Breast epithelium (tissue), 4 donors: ENCODE measurements around the gene TMEM243. TPM values are rescaled to one million over a fixed set of nuclear protein-coding genes. Genes with fewer than 3 reads are reported as not detected.

Experiments
- DNase-seq, 2 donors: peaks; one replicate each; pipeline ENCODE4 v3.0.0-alpha.2; 2019; ENCODE audit warnings: low spot score in 2 of 2
- H3K27ac ChIP-seq, 2 donors: fragments of 200-600 bp; sonication (generic) in 1 of 2; one replicate each; pipeline ENCODE4 v1.5.1; 2016 to 2019; ENCODE audit warnings: mild to moderate bottlenecking in 1 of 2
- H3K27me3 ChIP-seq, 2 donors: fragments of 200-600 bp; sonication (generic) in 1 of 2; one replicate each; pipeline versions ENCODE4 v1.5.1 to v1.6.0; 2017 to 2019; ENCODE audit warnings: control low read depth in 1 of 2, mild to moderate bottlenecking in 1 of 2
- H3K36me3 ChIP-seq: fragments of 200-600 bp; one replicate; pipeline ENCODE4 v1.5.1; 2019
- H3K4me1 ChIP-seq, 2 donors: fragments of 200-600 bp; sonication (generic); one replicate each; pipeline ENCODE4 v1.5.1; 2016 to 2019; ENCODE audit warnings: control low read depth in 1 of 2
- H3K4me3 ChIP-seq, 3 donors: fragments of 200-600 bp; sonication (generic); 1 replicate in 2 of 3; 2 replicates in 1 of 3; pipeline ENCODE4 v1.5.1; 2016 to 2019; ENCODE audit warnings: mild to moderate bottlenecking in 3 of 3, moderate library complexity in 2 of 3
- H3K9me3 ChIP-seq, 2 donors: fragments of 200-600 bp; sonication (generic) in 1 of 2; one replicate each; pipeline ENCODE4 v1.5.1; 2016 to 2019; ENCODE audit warnings: control low read depth in 1 of 2
- CTCF ChIP-seq, 3 donors: fragments of 450-650 bp; IDR thresholded peaks; one replicate each; pipeline ENCODE4 v1.5.1; 2016 to 2017; ENCODE audit warnings: antibody characterized with exemption in 3 of 3, mild to moderate bottlenecking in 3 of 3, moderate library complexity in 3 of 3
- POLR2A ChIP-seq: fragments of 450-650 bp; IDR thresholded peaks from one replicate; pipeline ENCODE4 v1.6.1; 2016; ENCODE audit warnings: antibody characterized with exemption, mild to moderate bottlenecking, moderate library complexity
- POLR2AphosphoS5 ChIP-seq, 3 donors: sonication (generic); formaldehyde crosslinking; IDR thresholded peaks; one replicate each; pipeline ENCODE4 v1.6.1; 2017; ENCODE audit warnings: antibody characterized with exemption in 3 of 3
- intact Hi-C: fragments of 100-400 bp; cut with DNase I; formaldehyde crosslinking; loops from one replicate; pipeline ENCODE4 v1.15.1; 2023; ENCODE audit warnings: low total_unique reads
- total RNA-seq, 3 donors: library from RNA; depleted of rRNA; stranded (reverse); fragments of >200 nt; gene quantifications; one replicate each; pipeline ENCODE4 v1.1.0, GENCODE V29; 2016

TMEM243 gene
- total RNA-seq, 3 donors from 2014 or later = 46.9 to 58.7 (median 50.8) TPM

- H3K4me3 ChIP-seq = no peak overlapping the region
- no peak for TF ChIP-seq POLR2AphosphoS5 (IDR thresholded peaks at IDR 0.05)
- no peak for TF ChIP-seq CTCF (IDR thresholded peaks at IDR 0.05)
- no peak for DNase-seq
- no peak overlapping the region for H3K27ac ChIP-seq
- no peaks in the 10 kb centered on the region for H3K4me1 ChIP-seq
- peaks cover 19 to 28% of the 10 kb centered on the region in 2 donors for H3K9me3 ChIP-seq
- no peaks in the 10 kb centered on the region for H3K36me3 ChIP-seq
- intact Hi-C loops = no loop called here
- H3K27me3 ChIP-seq = no peaks in the 10 kb centered on the region
Measured at GRCh38 chr7:87202705-87203104, 16.8 kb downstream of the TMEM243 start.

GRCh38 chr7:87202208-87202607, 17.3 kb downstream of the TMEM243 start:
- no peak overlapping the region for H3K4me3 ChIP-seq
- no peaks in the 10 kb centered on the region for H3K27me3 ChIP-seq
- H3K36me3 ChIP-seq = no peaks in the 10 kb centered on the region
- no peak overlapping the region for H3K27ac ChIP-seq
- intact Hi-C loops = no loop called here
- no peak for TF ChIP-seq POLR2AphosphoS5 (IDR thresholded peaks at IDR 0.05)
- TF ChIP-seq CTCF (IDR thresholded peaks at IDR 0.05) = no peak
- no peak for TF ChIP-seq POLR2A
- H3K4me1 ChIP-seq = no peaks in the 10 kb centered on the region
- no peak for DNase-seq
- H3K9me3 ChIP-seq = peaks cover 19 to 28% of the 10 kb centered on the region in 2 donors

GRCh38 chr7:87199700-87200450, 19.7 kb downstream of the TMEM243 start:
- peaks cover 6 to 7% of the 10 kb centered on the region in 2 donors for H3K9me3 ChIP-seq
- TF ChIP-seq POLR2AphosphoS5 (IDR thresholded peaks at IDR 0.05) = no peak
- TF ChIP-seq CTCF (IDR thresholded peaks at IDR 0.05) = no peak
- TF ChIP-seq POLR2A = no peak
- no peak for DNase-seq
- H3K4me1 ChIP-seq = no peaks in the 10 kb centered on the region
- intact Hi-C loops = no loop called here
- no peaks in the 10 kb centered on the region for H3K27me3 ChIP-seq
- no peak overlapping the region for H3K4me3 ChIP-seq
- no peak overlapping the region for H3K27ac ChIP-seq
- no peaks in the 10 kb centered on the region for H3K36me3 ChIP-seq

- no peak for TF ChIP-seq POLR2A
- no peak for TF ChIP-seq CTCF (IDR thresholded peaks at IDR 0.05)
- TF ChIP-seq POLR2AphosphoS5 (IDR thresholded peaks at IDR 0.05) = no peak
- peaks cover under 1% of the 10 kb centered on the region in 2 donors for H3K9me3 ChIP-seq
- H3K36me3 ChIP-seq = no peaks in the 10 kb centered on the region
- peak overlapping the region in 1 of 2 donors; percentile 15 for H3K27ac ChIP-seq
- H3K4me1 ChIP-seq = no peaks in the 10 kb centered on the region
- H3K4me3 ChIP-seq = no peak overlapping the region
- DNase-seq = no peak
- intact Hi-C loops = no loop called here
- H3K27me3 ChIP-seq = no peaks in the 10 kb centered on the region
Measured at GRCh38 chr7:87199241-87199640, 20.3 kb downstream of the TMEM243 start.

- DNase-seq = no peak
- no peaks in the 10 kb centered on the region for H3K36me3 ChIP-seq
- H3K27me3 ChIP-seq = no peaks in the 10 kb centered on the region
- no peaks in the 10 kb centered on the region for H3K4me1 ChIP-seq
- no peak for TF ChIP-seq POLR2A
- no peak for TF ChIP-seq POLR2AphosphoS5 (IDR thresholded peaks at IDR 0.05)
- TF ChIP-seq CTCF (IDR thresholded peaks at IDR 0.05) = no peak
- H3K27ac ChIP-seq = no peak overlapping the region
- intact Hi-C loops = no loop called here
- no peaks in the 10 kb centered on the region for H3K9me3 ChIP-seq
- no peak overlapping the region for H3K4me3 ChIP-seq
Measured at GRCh38 chr7:87193912-87194311, 25.6 kb downstream of the TMEM243 start.
